ENCODE measurements around the gene GGCT. TPM values are rescaled to one million over a fixed set of nuclear protein-coding genes. Genes with fewer than 3 reads are reported as not detected.

Gene GGCT
- total RNA-seq, 2 donors from 2014 or later: 65.7 to 84.4 TPM

Other genes starting within 250 kb of the GGCT start
- 10 to 100 TPM; 18.3 to 19.6 TPM for gene ZNRF2, start 220.2 kb downstream of the GGCT start, total RNA-seq
- gene NOD1, start 26.0 kb downstream of the GGCT start, total RNA-seq: 10 to 100 TPM; 16.0 to 17.8 TPM
- gene GARS1, start 90.0 kb upstream of the GGCT start, total RNA-seq: 100 to 1,000 TPM; 526 to 609 TPM
- not detected for gene CRHR2, start 177.6 kb upstream of the GGCT start, total RNA-seq
- under 1 TPM in 1 of 2 donors, not detected in 1; 0.53 TPM for gene INMT, start 247.3 kb upstream of the GGCT start, total RNA-seq